GM18873 (cell line): ENCODE results near the gene CRELD1.
"Not testable (repeated sequence)": the region's sequence is repeated elsewhere in the genome, so short reads cannot be mapped to it uniquely, and the experiment has no call there.

Experiments used
- ATAC-seq: cut with Tn5 transposase; IDR thresholded peaks from one replicate; pipeline ENCODE4 v1.9.1; 2021; ENCODE audit warnings: mild to moderate bottlenecking, moderate library complexity, moderate number of reproducible peaks; ENCODE audit not compliant: unreplicated experiment, low FRiP score

Gene CRELD1

GRCh38 chr3:9933561-9934234 lies at the start of gene CRELD1:
TSS of gene CRELD1 (plus strand) at chr3:9933834. CDS start at chr3:9934439, 605 bp downstream.
- peak; percentile 86 for ATAC-seq

- no peak for ATAC-seq
Measured at GRCh38 chr3:9884555-9885165, 49.0 kb upstream of the CRELD1 start.

GRCh38 chr3:9886328-9886727 lies 47.3 kb upstream of the CRELD1 start:
- no peak for ATAC-seq

GRCh38 chr3:9887480-9887879 lies 46.2 kb upstream of the CRELD1 start:
- no peak for ATAC-seq

- ATAC-seq, result no peak
Measured at GRCh38 chr3:9888540-9888939, 45.1 kb upstream of the CRELD1 start.

GRCh38 chr3:9889405-9889804 lies 44.2 kb upstream of the CRELD1 start:
- ATAC-seq, result no peak

GRCh38 chr3:9890249-9891071 lies 43.2 kb upstream of the CRELD1 start, which contains the start of gene JAGN1:
TSS of gene JAGN1 (plus strand) at chr3:9890610. CDS start at chr3:9890723, 113 bp downstream.
- ATAC-seq, result peak; percentile 65

- peak; percentile 24 for ATAC-seq
Measured at GRCh38 chr3:9891072-9891622, 42.5 kb upstream of the CRELD1 start.

GRCh38 chr3:9893739-9894138 lies 39.9 kb upstream of the CRELD1 start:
- no peak for ATAC-seq

- ATAC-seq, result not testable (repeated sequence)
Measured at GRCh38 chr3:9895715-9896114, 37.9 kb upstream of the CRELD1 start.

- ATAC-seq, result not testable (repeated sequence)
Measured at GRCh38 chr3:9896755-9897407, 36.8 kb upstream of the CRELD1 start.

- ATAC-seq, result no peak
Measured at GRCh38 chr3:9897408-9898372, 35.9 kb upstream of the CRELD1 start.

GRCh38 chr3:9898467-9899241 lies 35.0 kb upstream of the CRELD1 start:
- ATAC-seq, result no peak

- ATAC-seq, result no peak
Measured at GRCh38 chr3:9899289-9899791, 34.3 kb upstream of the CRELD1 start.

GRCh38 chr3:9900965-9901415 lies 32.6 kb upstream of the CRELD1 start:
- ATAC-seq, result not testable (repeated sequence)

- ATAC-seq, result no peak
Measured at GRCh38 chr3:9901967-9902366, 31.7 kb upstream of the CRELD1 start.

GRCh38 chr3:9902372-9903237 lies 31.0 kb upstream of the CRELD1 start, which contains the start of gene IL17RE:
TSS of gene IL17RE (plus strand) at chr3:9902848. CDS start at chr3:9902933, 85 bp downstream.
- no peak for ATAC-seq
